Measurements from ENCODE around the gene IGFBP3. TPM values are rescaled to one million over a fixed set of nuclear protein-coding genes. Genes with fewer than 3 reads are reported as not detected.
"Not testable (repeated sequence)": the region's sequence is repeated elsewhere in the genome, so short reads cannot be mapped to it uniquely, and the experiment has no call there.

Gene IGFBP3
- total RNA-seq, 1 donor from 2014 or later: not detected

DNA sequence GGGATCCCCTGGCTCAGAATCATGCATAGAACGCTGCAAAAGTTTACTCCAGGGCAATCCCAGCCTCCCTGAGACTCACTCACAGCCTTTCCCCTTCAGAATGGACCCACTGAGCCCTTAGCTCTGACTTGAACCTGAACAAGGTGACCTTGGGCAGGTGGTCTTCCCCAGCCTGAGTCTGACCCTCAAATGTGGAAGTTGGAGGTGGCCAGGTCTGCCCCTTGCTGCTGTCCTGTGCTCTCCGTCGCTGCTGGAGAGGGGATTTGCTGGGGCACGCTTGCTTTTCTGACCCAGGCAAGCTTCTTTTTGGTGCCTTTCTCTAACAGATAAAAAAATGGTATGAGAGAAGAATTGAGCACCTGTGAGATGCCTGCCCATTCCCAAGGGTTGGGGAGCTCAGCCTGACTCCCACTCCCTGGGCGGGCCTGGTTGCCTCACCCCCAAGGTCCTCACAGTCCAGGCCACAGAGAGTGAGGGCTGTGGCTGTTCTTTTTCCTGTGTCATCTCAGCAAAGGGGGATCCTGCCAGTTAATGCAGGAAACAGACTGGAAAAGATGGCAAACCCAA lies 46.6 kb upstream of the IGFBP3 start:
- CTCF ChIA-PET: no interaction called here
- Mint-ChIP-seq H3K9me3 (no peaks in the 10 kb centered on the region), H3K27me3 (peaks cover 12% of the 10 kb centered on the region), H3K4me3 (no peak overlapping the region), H3K4me1 (no peaks in the 10 kb centered on the region), H3K27ac (no peak overlapping the region), H3K36me3 (ENCODE audit: low read depth) (no peaks in the 10 kb centered on the region)
- TF ChIP-seq, protein P1, sequence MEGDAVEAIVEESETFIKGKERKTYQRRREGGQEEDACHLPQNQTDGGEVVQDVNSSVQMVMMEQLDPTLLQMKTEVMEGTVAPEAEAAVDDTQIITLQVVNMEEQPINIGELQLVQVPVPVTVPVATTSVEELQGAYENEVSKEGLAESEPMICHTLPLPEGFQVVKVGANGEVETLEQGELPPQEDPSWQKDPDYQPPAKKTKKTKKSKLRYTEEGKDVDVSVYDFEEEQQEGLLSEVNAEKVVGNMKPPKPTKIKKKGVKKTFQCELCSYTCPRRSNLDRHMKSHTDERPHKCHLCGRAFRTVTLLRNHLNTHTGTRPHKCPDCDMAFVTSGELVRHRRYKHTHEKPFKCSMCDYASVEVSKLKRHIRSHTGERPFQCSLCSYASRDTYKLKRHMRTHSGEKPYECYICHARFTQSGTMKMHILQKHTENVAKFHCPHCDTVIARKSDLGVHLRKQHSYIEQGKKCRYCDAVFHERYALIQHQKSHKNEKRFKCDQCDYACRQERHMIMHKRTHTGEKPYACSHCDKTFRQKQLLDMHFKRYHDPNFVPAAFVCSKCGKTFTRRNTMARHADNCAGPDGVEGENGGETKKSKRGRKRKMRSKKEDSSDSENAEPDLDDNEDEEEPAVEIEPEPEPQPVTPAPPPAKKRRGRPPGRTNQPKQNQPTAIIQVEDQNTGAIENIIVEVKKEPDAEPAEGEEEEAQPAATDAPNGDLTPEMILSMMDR (IDR thresholded peaks at IDR 0.05): no peak
- intact Hi-C loops (cut with micrococcal nuclease): no loop called here
- DNase-seq: no peak
- no peak for ATAC-seq (ENCODE audit: low read depth)
- POLR2A ChIA-PET: no interaction called here

GRCh38 chr7:45962861-45963260 lies 41.8 kb upstream of the IGFBP3 start:
- TF ChIP-seq, protein P1 (IDR thresholded peaks at IDR 0.05): no peak
- ChIA-PET CTCF (no interaction called here), POLR2A (no interaction called here)
- intact Hi-C loops (cut with micrococcal nuclease): no loop called here
- no peak overlapping the region for H3K4me3 Mint-ChIP-seq
- H3K36me3 Mint-ChIP-seq (ENCODE audit: low read depth): no peaks in the 10 kb centered on the region
- H3K4me1 Mint-ChIP-seq: no peaks in the 10 kb centered on the region
- H3K27ac Mint-ChIP-seq: no peak overlapping the region
- no peaks in the 10 kb centered on the region for H3K9me3 Mint-ChIP-seq
- no peak for ATAC-seq (ENCODE audit: low read depth)
- H3K27me3 Mint-ChIP-seq: peaks cover 10% of the 10 kb centered on the region
- no peak for DNase-seq

DNA sequence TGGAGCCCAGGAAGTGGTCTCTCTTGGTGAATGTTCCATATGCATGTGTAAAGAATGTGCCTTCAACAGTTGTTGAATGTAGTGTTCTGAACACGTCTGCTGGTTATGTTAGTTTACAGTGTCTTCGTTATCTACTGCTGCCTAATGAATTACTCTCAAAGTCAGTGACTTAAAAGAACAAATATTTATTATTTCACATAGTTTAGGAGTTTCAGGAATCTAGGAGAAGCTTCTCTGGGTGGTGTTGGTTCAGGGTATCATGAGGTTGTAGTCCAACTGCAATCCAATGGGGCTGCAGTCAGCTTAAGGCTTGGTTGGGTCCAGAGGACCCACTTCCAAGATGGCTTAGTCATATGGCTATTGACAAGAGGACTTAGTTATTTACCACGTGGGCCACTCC lies 36.6 kb upstream of the IGFBP3 start:
- Mint-ChIP-seq H3K4me3 (no peak overlapping the region), H3K27ac (no peak overlapping the region), H3K4me1 (no peaks in the 10 kb centered on the region), H3K36me3 (ENCODE audit: low read depth) (no peaks in the 10 kb centered on the region), H3K27me3 (no peaks in the 10 kb centered on the region), H3K9me3 (peaks cover 8% of the 10 kb centered on the region)
- ATAC-seq (ENCODE audit: low read depth) (no peak), DNase-seq (no peak)
- intact Hi-C loops (cut with micrococcal nuclease): no loop called here
- ChIA-PET CTCF (no interaction called here), POLR2A (no interaction called here)
- TF ChIP-seq, protein P1 (IDR thresholded peaks at IDR 0.05): no peak

DNA sequence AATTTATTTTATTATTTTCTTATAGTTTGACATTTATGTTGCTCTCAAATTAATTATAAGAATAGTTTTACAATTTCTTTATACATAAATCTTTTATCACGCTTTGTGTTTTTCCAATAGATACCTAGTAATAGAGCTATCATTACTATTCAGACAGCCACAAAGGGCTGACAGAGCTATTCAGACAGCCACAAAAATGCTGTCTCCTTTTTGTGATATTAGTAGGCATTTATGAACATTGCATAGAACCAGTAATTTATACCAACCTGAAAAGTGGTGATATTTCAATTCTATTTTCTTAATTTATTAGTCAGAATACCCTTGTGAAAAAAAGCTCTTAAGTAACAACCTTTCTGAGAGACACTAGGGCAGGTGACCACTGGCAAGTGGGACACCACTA lies 34.2 kb upstream of the IGFBP3 start:
- ChIA-PET CTCF (no interaction called here), POLR2A (no interaction called here)
- no peaks in the 10 kb centered on the region for H3K27me3 Mint-ChIP-seq
- H3K36me3 Mint-ChIP-seq (ENCODE audit: low read depth): no peaks in the 10 kb centered on the region
- intact Hi-C loops (cut with micrococcal nuclease): no loop called here
- H3K9me3 Mint-ChIP-seq: peaks cover 8% of the 10 kb centered on the region
- no peak overlapping the region for H3K4me3 Mint-ChIP-seq
- ATAC-seq (ENCODE audit: low read depth): no peak
- no peak overlapping the region for H3K27ac Mint-ChIP-seq
- H3K4me1 Mint-ChIP-seq: no peaks in the 10 kb centered on the region
- TF ChIP-seq, protein P1 (IDR thresholded peaks at IDR 0.05): no peak
- DNase-seq: no peak

- H3K9me3 Mint-ChIP-seq; H3K27ac Mint-ChIP-seq; H3K36me3 Mint-ChIP-seq (ENCODE audit: low read depth); ATAC-seq (ENCODE audit: low read depth); H3K27me3 Mint-ChIP-seq; CTCF ChIA-PET; DNase-seq; H3K4me1 Mint-ChIP-seq; intact Hi-C loops (cut with micrococcal nuclease); POLR2A ChIA-PET; H3K4me3 Mint-ChIP-seq: not testable (repeated sequence)
These were observed 32.0 kb upstream of the IGFBP3 start for GRCh38 chr7:45953055-45953454.

DNA sequence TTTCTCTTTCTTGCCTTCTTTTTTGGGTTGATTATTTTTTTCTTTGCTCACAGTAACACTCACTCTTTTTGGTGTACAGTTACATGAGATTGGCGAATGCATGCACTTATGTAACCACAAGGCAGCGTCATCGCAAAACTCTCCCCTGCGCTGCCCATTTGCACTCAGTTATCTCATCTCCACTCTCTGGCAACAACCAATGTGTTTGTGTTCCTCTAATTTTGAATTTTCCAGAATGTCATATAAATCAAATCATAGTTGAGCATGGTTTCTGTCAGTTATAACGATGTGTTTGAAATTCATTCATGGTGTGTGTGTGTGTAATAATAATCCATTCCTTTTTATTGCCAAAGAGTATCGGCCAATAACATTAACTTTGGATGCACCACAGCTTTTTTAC lies 23.0 kb upstream of the IGFBP3 start:
- CTCF ChIA-PET: no interaction called here

More for the DNA sequence above, 23.0 kb upstream of the IGFBP3 start:
- intact Hi-C loops (cut with micrococcal nuclease): no loop called here
- Mint-ChIP-seq H3K4me3 (no peak overlapping the region), H3K4me1 (peaks cover 9% of the 10 kb centered on the region), H3K27ac (no peak overlapping the region), H3K9me3 (peaks cover 6% of the 10 kb centered on the region), H3K27me3 (no peaks in the 10 kb centered on the region), H3K36me3 (ENCODE audit: low read depth) (no peaks in the 10 kb centered on the region)
- DNase-seq: no peak
- POLR2A ChIA-PET: no interaction called here
- no peak for ATAC-seq (ENCODE audit: low read depth)
- TF ChIP-seq, protein P1 (IDR thresholded peaks at IDR 0.05): no peak
